ENCODE measurements around the gene NAALADL2.

Gene NAALADL2

GRCh38 chr3:175518459-175518858 lies 659.3 kb downstream of the NAALADL2 start:
- no peak overlapping the region for H3K4me2 ChIP-seq (ENCODE audit: insufficient read depth, low read length)
- H3K36me3 ChIP-seq (ENCODE audit: insufficient read depth, low read length): no peaks in the 10 kb centered on the region
- no peak overlapping the region for H2AFZ ChIP-seq (ENCODE audit: low read depth, low read length)
- H3K27me3 ChIP-seq (ENCODE audit: insufficient read depth, low read length, poor library complexity): no peaks in the 10 kb centered on the region
- H3K9ac ChIP-seq (ENCODE audit: low read depth, low read length): no peak overlapping the region
- no peaks in the 10 kb centered on the region for H3K4me1 ChIP-seq (ENCODE audit: insufficient read depth, low read length)
- DNase-seq (no peak), ATAC-seq (ENCODE audit: insufficient read depth, low read depth) (no peak)
- no peaks in the 10 kb centered on the region for H3K79me2 ChIP-seq (ENCODE audit: insufficient read depth, low read length)
- H3K4me3 ChIP-seq (ENCODE audit: low read depth in 1 of 2, low read length in 2 of 2): no peak overlapping the region
- TF ChIP-seq EZH2 (IDR thresholded peaks at IDR 0.05; ENCODE audit: borderline replicate concordance, low read depth, low read length, severe bottlenecking) (no peak), CTCF (IDR thresholded peaks at IDR 0.05; ENCODE audit: borderline replicate concordance, extremely low read depth, low read length, poor library complexity, severe bottlenecking) (no peak)
- no peaks in the 10 kb centered on the region for H4K20me1 ChIP-seq (ENCODE audit: insufficient read depth, low read length)
- H3K9me3 ChIP-seq (ENCODE audit: insufficient read depth, low read length, severe bottlenecking): no peaks in the 10 kb centered on the region
- H3K27ac ChIP-seq (ENCODE audit: low read length): no peak overlapping the region

- H3K4me1 ChIP-seq (ENCODE audit: insufficient read depth, low read length): no peaks in the 10 kb centered on the region
- TF ChIP-seq CTCF (IDR thresholded peaks at IDR 0.05; ENCODE audit: borderline replicate concordance, extremely low read depth, low read length, poor library complexity, severe bottlenecking) (no peak), EZH2 (IDR thresholded peaks at IDR 0.05; ENCODE audit: borderline replicate concordance, low read depth, low read length, severe bottlenecking) (no peak)
- H2AFZ ChIP-seq (ENCODE audit: low read depth, low read length): no peak overlapping the region
- H3K9me3 ChIP-seq (ENCODE audit: insufficient read depth, low read length, severe bottlenecking): no peaks in the 10 kb centered on the region
- H3K79me2 ChIP-seq (ENCODE audit: insufficient read depth, low read length): no peaks in the 10 kb centered on the region
- ATAC-seq (ENCODE audit: insufficient read depth, low read depth) (no peak), DNase-seq (no peak)
- no peaks in the 10 kb centered on the region for H3K27me3 ChIP-seq (ENCODE audit: insufficient read depth, low read length, poor library complexity)
- no peaks in the 10 kb centered on the region for H3K36me3 ChIP-seq (ENCODE audit: insufficient read depth, low read length)
- no peak overlapping the region for H3K4me2 ChIP-seq (ENCODE audit: insufficient read depth, low read length)
- no peak overlapping the region for H3K9ac ChIP-seq (ENCODE audit: low read depth, low read length)
- H3K27ac ChIP-seq (ENCODE audit: low read length): no peak overlapping the region
- H3K4me3 ChIP-seq (ENCODE audit: low read depth in 1 of 2, low read length in 2 of 2): no peak overlapping the region
- H4K20me1 ChIP-seq (ENCODE audit: insufficient read depth, low read length): no peaks in the 10 kb centered on the region
Measured at GRCh38 chr3:175521406-175521805, 662.3 kb downstream of the NAALADL2 start.

- H3K4me1 ChIP-seq (ENCODE audit: insufficient read depth, low read length): no peaks in the 10 kb centered on the region
- no peak overlapping the region for H3K4me2 ChIP-seq (ENCODE audit: insufficient read depth, low read length)
- TF ChIP-seq CTCF (IDR thresholded peaks at IDR 0.05; ENCODE audit: borderline replicate concordance, extremely low read depth, low read length, poor library complexity, severe bottlenecking) (no peak), EZH2 (IDR thresholded peaks at IDR 0.05; ENCODE audit: borderline replicate concordance, low read depth, low read length, severe bottlenecking) (no peak)
- H3K79me2 ChIP-seq (ENCODE audit: insufficient read depth, low read length): no peaks in the 10 kb centered on the region
- ATAC-seq (ENCODE audit: insufficient read depth, low read depth) (no peak), DNase-seq (no peak)
- H2AFZ ChIP-seq (ENCODE audit: low read depth, low read length): no peak overlapping the region
- no peaks in the 10 kb centered on the region for H3K36me3 ChIP-seq (ENCODE audit: insufficient read depth, low read length)
- H3K9me3 ChIP-seq (ENCODE audit: insufficient read depth, low read length, severe bottlenecking): no peaks in the 10 kb centered on the region
- no peaks in the 10 kb centered on the region for H3K27me3 ChIP-seq (ENCODE audit: insufficient read depth, low read length, poor library complexity)
- no peak overlapping the region for H3K4me3 ChIP-seq (ENCODE audit: low read depth in 1 of 2, low read length in 2 of 2)
- no peaks in the 10 kb centered on the region for H4K20me1 ChIP-seq (ENCODE audit: insufficient read depth, low read length)
- H3K9ac ChIP-seq (ENCODE audit: low read depth, low read length): no peak overlapping the region
- no peak overlapping the region for H3K27ac ChIP-seq (ENCODE audit: low read length)
Measured at GRCh38 chr3:175526191-175526590, 667.1 kb downstream of the NAALADL2 start.

Measured in DND-41 (cell line).